IMR-90 (cell line): ENCODE data around the gene KCNMA1.

Source experiments
- CEBPB ChIP-seq: IDR thresholded peaks from 2 replicates; pipeline ENCODE4 v1.6.1; 2012; ENCODE audit warnings: low read depth, low read length, improper control_type of control experiment
- CHD1 ChIP-seq: IDR thresholded peaks from 2 replicates; pipeline ENCODE4 v1.6.1; 2012; ENCODE audit warnings: low read depth, low read length, improper control_type of control experiment
- MXI1 ChIP-seq: IDR thresholded peaks from 2 replicates; pipeline ENCODE4 v1.6.1; 2012; ENCODE audit warnings: low read depth, mild to moderate bottlenecking, low read length, moderate library complexity, borderline replicate concordance
- POLR2A ChIP-seq: IDR thresholded peaks from 2 replicates; pipeline ENCODE4 v1.6.1; 2012; ENCODE audit warnings: mild to moderate bottlenecking, low read depth, low read length
- RCOR1 ChIP-seq: IDR thresholded peaks from 2 replicates; pipeline ENCODE4 v1.6.1; 2012; ENCODE audit warnings: mild to moderate bottlenecking, low read length, improper control_type of control experiment; ENCODE audit not compliant: insufficient replicate concordance

DNA sequence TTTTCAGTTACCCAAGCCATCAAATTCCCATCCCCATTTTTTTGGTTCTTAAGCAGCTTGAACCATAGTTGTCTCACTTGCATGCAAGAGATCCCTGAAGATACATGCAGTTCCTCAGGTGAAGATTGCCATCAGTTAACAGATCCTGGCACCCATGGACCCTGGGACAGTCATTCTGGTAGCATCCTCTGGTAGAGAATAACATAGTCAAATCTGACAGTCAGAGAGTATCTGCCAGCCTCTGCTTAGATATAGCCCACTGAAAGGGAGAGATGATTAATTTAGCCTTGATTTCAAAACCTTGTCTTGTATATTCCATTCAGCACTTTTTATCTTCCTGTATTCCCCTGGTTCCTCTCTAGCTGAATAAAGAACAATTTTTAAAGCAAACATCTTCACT, 280.4 kb downstream of the KCNMA1 start:
- TF ChIP-seq RCOR1 = no peak
- no peak for TF ChIP-seq CHD1
- no peak for TF ChIP-seq MXI1
- no peak for TF ChIP-seq CEBPB
- TF ChIP-seq POLR2A = no peak
